ENCODE results near the gene XDH. TPM values are rescaled to one million over a fixed set of nuclear protein-coding genes. Genes with fewer than 3 reads are reported as not detected.

XDH gene
- total and polyA plus RNA-seq, 9 of the 15 experiments (the other 6 are each of a cell fraction or from before 2014, with no cell fraction given): 0.04 to 0.06 TPM; not detected in 7

- ATAC-seq (no peak), DNase-seq (ENCODE audit: extremely low read depth in 1 of 4, low spot score in 3 of 4) (no peak), FAIRE-seq (no peak)
- Histone ChIP-seq H3K36me3 (ENCODE audit: control insufficient read depth, insufficient read depth, low read length) (no peaks in the 10 kb centered on the region), H3K79me2 (ENCODE audit: control insufficient read depth, insufficient read depth, low read length) (no peaks in the 10 kb centered on the region), H3K4me1 (replicated peaks in 1 of 2; ENCODE audit: control insufficient read depth in 2 of 2, insufficient read depth in 2 of 2, low read length in 2 of 2) (no peaks in the 10 kb centered on the region), H3K27ac (ENCODE audit: extremely low read depth, low read depth, low read length) (no peak overlapping the region), H3K9me1 (ENCODE audit: control insufficient read depth, insufficient read depth, low read length) (no peaks in the 10 kb centered on the region), H3K9me3 (replicated peaks; ENCODE audit: control insufficient read depth, insufficient read depth, low read depth, low read length) (no peaks in the 10 kb centered on the region), H4K20me1 (replicated peaks; ENCODE audit: control insufficient read depth, insufficient read depth, low read length) (no peaks in the 10 kb centered on the region), H3K4me2 (ENCODE audit: insufficient read depth, low read length) (no peak overlapping the region), H3K9ac (ENCODE audit: insufficient read depth in 1 of 2, low read depth in 2 of 2, low read length in 2 of 2) (no peak overlapping the region), H3K4me3 (no peak overlapping the region), H3K27me3 (ENCODE audit: control insufficient read depth in 2 of 2, insufficient read depth in 2 of 2, low read length in 2 of 2) (peaks cover 0 to 18% of the 10 kb centered on the region in 2 experiments; a peak in 3 of 5 replicates), H2AFZ (ENCODE audit: low read depth, low read length) (no peak overlapping the region)
- WGBS (ENCODE audit: insufficient coverage, low coverage, missing lambda C conversion rate): 0% methylated on average over 4 of the region's 4 CpGs
- intact Hi-C loops (cut with micrococcal nuclease): no loop called here
- POLR2A ChIA-PET: no interaction called here
- CTCF ChIA-PET (ENCODE audit: low intra/inter-chr PET ratio): no interaction called here
- TF ChIP-seq BCL6 (CRISPR knock-in tag; IDR thresholded peaks at IDR 0.05) (no peak), KAT8 (IDR thresholded peaks at IDR 0.05; ENCODE audit: low read depth) (no peak), TCFL5 (CRISPR knock-in tag; conservative IDR thresholded peaks at IDR 0.05) (no peak)
- in situ Hi-C loops (cut with MboI): no loop called here
- no TSS peak for BruUV-seq (replicated peaks)
These were observed 47.8 kb downstream of the XDH start for GRCh38 chr2:31366733-31367132.

DNA sequence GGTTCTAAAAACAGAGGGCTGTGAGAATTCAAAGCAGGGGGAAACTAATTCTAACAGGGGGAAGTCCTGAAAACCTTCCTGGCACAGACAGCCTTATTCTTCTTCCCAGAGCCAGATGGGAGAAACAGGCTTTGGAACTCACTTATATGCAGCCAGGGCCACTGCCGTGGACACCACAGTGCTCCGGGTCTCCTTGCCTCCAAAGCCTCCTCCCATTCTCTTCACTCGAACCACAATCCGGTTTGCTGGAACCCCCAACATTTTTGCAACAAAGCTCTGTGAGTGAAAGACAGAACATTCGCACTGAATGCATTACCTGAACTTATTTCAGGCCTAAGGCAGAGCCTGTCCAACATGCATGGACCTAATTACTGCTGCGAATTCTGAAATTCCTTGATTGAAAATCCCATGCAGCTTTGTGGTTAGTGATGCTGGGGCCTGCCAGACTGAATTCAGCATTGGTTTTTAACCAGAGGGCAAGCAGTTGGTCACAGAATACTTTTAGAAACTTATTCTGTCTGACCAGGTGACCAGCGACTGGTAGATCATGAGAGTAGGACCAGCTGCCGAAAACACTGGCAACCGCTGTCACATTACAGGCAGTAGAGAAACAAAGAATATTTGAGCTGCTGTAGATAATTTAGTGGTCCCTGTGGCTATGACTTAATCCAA is 48.6 kb downstream of the XDH start:
- no peaks in the 10 kb centered on the region for H3K36me3 ChIP-seq (ENCODE audit: control insufficient read depth, insufficient read depth, low read length)
- TF ChIP-seq FOXP1 (CRISPR knock-in tag; IDR thresholded peaks at IDR 0.05) (no peak), POLR2G (IDR thresholded peaks at IDR 0.05; ENCODE audit: low read depth, low read length) (no peak), ZNF232 (CRISPR knock-in tag; IDR thresholded peaks at IDR 0.05) (no peak)
- TF ChIP-seq, protein P1, sequence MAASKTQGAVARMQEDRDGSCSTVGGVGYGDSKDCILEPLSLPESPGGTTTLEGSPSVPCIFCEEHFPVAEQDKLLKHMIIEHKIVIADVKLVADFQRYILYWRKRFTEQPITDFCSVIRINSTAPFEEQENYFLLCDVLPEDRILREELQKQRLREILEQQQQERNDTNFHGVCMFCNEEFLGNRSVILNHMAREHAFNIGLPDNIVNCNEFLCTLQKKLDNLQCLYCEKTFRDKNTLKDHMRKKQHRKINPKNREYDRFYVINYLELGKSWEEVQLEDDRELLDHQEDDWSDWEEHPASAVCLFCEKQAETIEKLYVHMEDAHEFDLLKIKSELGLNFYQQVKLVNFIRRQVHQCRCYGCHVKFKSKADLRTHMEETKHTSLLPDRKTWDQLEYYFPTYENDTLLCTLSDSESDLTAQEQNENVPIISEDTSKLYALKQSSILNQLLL (CRISPR knock-in tag; IDR thresholded peaks at IDR 0.05; ENCODE audit: borderline replicate concordance): no peak
- TF ChIP-seq, protein P2, sequence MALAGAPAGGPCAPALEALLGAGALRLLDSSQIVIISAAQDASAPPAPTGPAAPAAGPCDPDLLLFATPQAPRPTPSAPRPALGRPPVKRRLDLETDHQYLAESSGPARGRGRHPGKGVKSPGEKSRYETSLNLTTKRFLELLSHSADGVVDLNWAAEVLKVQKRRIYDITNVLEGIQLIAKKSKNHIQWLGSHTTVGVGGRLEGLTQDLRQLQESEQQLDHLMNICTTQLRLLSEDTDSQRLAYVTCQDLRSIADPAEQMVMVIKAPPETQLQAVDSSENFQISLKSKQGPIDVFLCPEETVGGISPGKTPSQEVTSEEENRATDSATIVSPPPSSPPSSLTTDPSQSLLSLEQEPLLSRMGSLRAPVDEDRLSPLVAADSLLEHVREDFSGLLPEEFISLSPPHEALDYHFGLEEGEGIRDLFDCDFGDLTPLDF (CRISPR knock-in tag; IDR thresholded peaks at IDR 0.05): no peak
- H3K9me3 ChIP-seq (replicated peaks; ENCODE audit: control insufficient read depth, insufficient read depth, low read depth, low read length): no peaks in the 10 kb centered on the region
- ChIA-PET CTCF (ENCODE audit: low intra/inter-chr PET ratio) (no interaction called here), POLR2A (no interaction called here)
- intact Hi-C loops (cut with micrococcal nuclease) (no loop called here), in situ Hi-C loops (cut with MboI) (no loop called here)
- no TSS peak for BruUV-seq (replicated peaks)
- no peaks in the 10 kb centered on the region for H3K79me2 ChIP-seq (ENCODE audit: control insufficient read depth, insufficient read depth, low read length)
- H3K4me1 ChIP-seq (replicated peaks in 1 of 2; ENCODE audit: control insufficient read depth in 2 of 2, insufficient read depth in 2 of 2, low read length in 2 of 2): no peaks in the 10 kb centered on the region
- 2% methylated on average over 9 of the region's 9 CpGs for WGBS (ENCODE audit: insufficient coverage, low coverage, missing lambda C conversion rate)
- H3K4me3 ChIP-seq: no peak overlapping the region
- H4K20me1 ChIP-seq (replicated peaks; ENCODE audit: control insufficient read depth, insufficient read depth, low read length): no peaks in the 10 kb centered on the region
- FAIRE-seq (no peak), DNase-seq (ENCODE audit: extremely low read depth in 1 of 4, low spot score in 3 of 4) (no peak), ATAC-seq (no peak)
- H3K27ac ChIP-seq (ENCODE audit: extremely low read depth, low read depth, low read length): no peak overlapping the region
- H3K27me3 ChIP-seq (ENCODE audit: control insufficient read depth in 2 of 2, insufficient read depth in 2 of 2, low read length in 2 of 2): peaks cover 0 to 18% of the 10 kb centered on the region in 2 experiments; a peak in 3 of 5 replicates
- no peaks in the 10 kb centered on the region for H3K9me1 ChIP-seq (ENCODE audit: control insufficient read depth, insufficient read depth, low read length)
- H3K9ac ChIP-seq (ENCODE audit: insufficient read depth in 1 of 2, low read depth in 2 of 2, low read length in 2 of 2): no peak overlapping the region
- no peak overlapping the region for H2AFZ ChIP-seq (ENCODE audit: low read depth, low read length)
- H3K4me2 ChIP-seq (ENCODE audit: insufficient read depth, low read length): no peak overlapping the region

Data from K562 (cell line).